Testis (tissue), 2 donors: ENCODE data around the gene MRPL52.

Source experiments
- CTCF ChIP-seq, 3 experiments: fragments of 450-650 bp in 2 of 3; fragments of 200-600 bp in 1 of 3; sonication (generic) in 1 of 3; IDR thresholded peaks; one replicate each; pipeline ENCODE4 v1.5.1; 2016 to 2019; ENCODE audit warnings: antibody characterized with exemption in 3 of 3, mild to moderate bottlenecking in 2 of 3, moderate library complexity in 1 of 3
- POLR2A ChIP-seq: fragments of 450-650 bp; IDR thresholded peaks from one replicate; pipeline ENCODE4 v1.6.1; 2017; ENCODE audit warnings: antibody characterized with exemption, mild to moderate bottlenecking, moderate library complexity

- TF ChIP-seq CTCF (IDR thresholded peaks at IDR 0.05) (no peak), POLR2A (no peak)
These were observed 22.1 kb upstream of the MRPL52 start for GRCh38 chr14:22807432-22808087.
